Panc1 (cell line): ENCODE results near the gene FLVCR2. TPM values are rescaled to one million over a fixed set of nuclear protein-coding genes. Genes with fewer than 3 reads are reported as not detected.

Source experiments
- ATAC-seq: fragments of 200-7000 bp; cut with Tn5 transposase; 2 replicates; pipeline ENCODE4 v1.9.1; 2020; ENCODE audit warnings: mild to moderate bottlenecking, moderate library complexity
- BruUV-seq: library from RNA; stranded (reverse); fragments of 400-500 nt; replicated peaks from 2 replicates; lab custom pipeline; 2021; lab: Mats Ljungman, UMichigan
- CTCF ChIA-PET: fragments of 300-600 bp; sonication (Branson Sonifier 250); formaldehyde crosslinking; loops from one replicate; lab custom pipeline; 2022; ENCODE audit warnings: antibody characterized with exemption; lab: Charles Lee
- POLR2A ChIA-PET: fragments of 300-600 bp; sonication (Branson Sonifier 250); formaldehyde crosslinking; loops from one replicate; lab custom pipeline; 2022; ENCODE audit warnings: antibody characterized with exemption; lab: Charles Lee
- DNase-seq: peaks from one replicate; pipeline ENCODE4 v3.0.0-alpha.2; 2010; ENCODE audit warnings: low read depth, low spot score
- H3K27ac ChIP-seq: 2 replicates; pipeline ENCODE4 v1.5.1; 2011; ENCODE audit warnings: mild to moderate bottlenecking, low read length, inconsistent platforms
- H3K27me3 ChIP-seq: fragments of 200-500 bp; sonication (Bioruptor generic); 2 replicates; pipeline ENCODE4 v1.6.0; 2014; ENCODE audit warnings: low read length, inconsistent platforms; ENCODE audit not compliant: control insufficient read depth, insufficient read depth
- H3K36me3 ChIP-seq: fragments of 200-500 bp; sonication (Bioruptor generic); 2 replicates; pipeline ENCODE4 v1.5.1; 2014; ENCODE audit warnings: inconsistent platforms, mild to moderate bottlenecking, low read length, moderate library complexity; ENCODE audit not compliant: control insufficient read depth, insufficient read depth
- H3K4me1 ChIP-seq: 2 replicates; pipeline ENCODE4 v1.5.1; 2011; ENCODE audit warnings: inconsistent platforms, mild to moderate bottlenecking, low read length, moderate library complexity; ENCODE audit not compliant: control insufficient read depth, insufficient read depth
- H3K4me3 ChIP-seq, 2 experiments: 2 replicates each; pipeline ENCODE4 v1.5.1; 2011 to 2012; ENCODE audit warnings: low read depth in 2 of 2, low read length in 2 of 2, mild to moderate bottlenecking in 2 of 2, inconsistent platforms in 1 of 2, moderate library complexity in 1 of 2
- H3K9me3 ChIP-seq: fragments of 200-500 bp; sonication (Bioruptor generic); 2 replicates; pipeline ENCODE4 v1.5.1; 2014; ENCODE audit warnings: low read depth, mild to moderate bottlenecking, inconsistent platforms, low read length, moderate library complexity; ENCODE audit not compliant: control insufficient read depth, insufficient read depth
- CTCF ChIP-seq: fragments of 450-650 bp; IDR thresholded peaks from 2 replicates; pipeline ENCODE4 v1.5.1; 2017; ENCODE audit warnings: mild to moderate bottlenecking
- POLR2AphosphoS5 ChIP-seq: IDR thresholded peaks from 2 replicates; pipeline ENCODE4 v1.6.1; 2012; ENCODE audit warnings: mild to moderate bottlenecking, low read depth, low read length, moderate library complexity
- REST ChIP-seq, 2 experiments: IDR thresholded peaks; 2 replicates each; pipeline ENCODE4 v1.6.1; 2011 to 2012; ENCODE audit warnings: low read depth in 2 of 2, control low read depth in 1 of 2, low read length in 1 of 2, mild to moderate bottlenecking in 1 of 2, moderate library complexity in 1 of 2; ENCODE audit not compliant: insufficient read depth in 1 of 2
- SIN3A ChIP-seq: IDR thresholded peaks from 2 replicates; pipeline ENCODE4 v1.6.1; 2012; ENCODE audit warnings: low read depth, mild to moderate bottlenecking, low read length, moderate library complexity, borderline replicate concordance; ENCODE audit not compliant: insufficient read depth
- TCF7L2 ChIP-seq: IDR thresholded peaks from 2 replicates; pipeline ENCODE4 v1.6.1; 2011; ENCODE audit warnings: mild to moderate bottlenecking, low read depth, low read length, inconsistent platforms
- in situ Hi-C: cut with HindIII; loops from 2 replicates; pipeline ENCODE4 v1.10.0; 2016; ENCODE audit warnings: low sequenced_read_pairs, low pct_unique_long_range_greater_than_20kb
- intact Hi-C: fragments of 100-400 bp; cut with micrococcal nuclease; formaldehyde crosslinking; loops from one replicate; pipeline ENCODE4 v1.10.0; 2022; ENCODE audit not compliant: unreplicated experiment
- total RNA-seq: library from RNA; stranded (reverse); gene quantifications from one replicate; pipeline ENCODE4 v1.2.1, GENCODE V29; 2021; ENCODE audit not compliant: unreplicated experiment

FLVCR2 gene
- total RNA-seq, 1 experiment from 2014 or later = 9.7 TPM

GRCh38 chr14:75685910-75686309, 107.5 kb downstream of the FLVCR2 start:
- Histone ChIP-seq H3K36me3 (0 out of 2 replicates have a peak, but pooled peaks cover 2% of the 10 kb centered on the region), H3K4me3 (no peak overlapping the region), H3K27me3 (no peaks in the 10 kb centered on the region), H3K27ac (no peak overlapping the region), H3K4me1 (no peaks in the 10 kb centered on the region), H3K9me3 (no peaks in the 10 kb centered on the region)
- ChIA-PET CTCF (no interaction called here), POLR2A (no interaction called here)
- TF ChIP-seq CTCF (no peak), SIN3A (no peak), REST (IDR thresholded peaks at IDR 0.05; ENCODE audit: insufficient read depth in 1 of 2, low read depth in 2 of 2, low read length in 1 of 2) (no peak), TCF7L2 (no peak), POLR2AphosphoS5 (no peak)
- no TSS peak for BruUV-seq
- intact Hi-C loops (no loop called here), in situ Hi-C loops (no loop called here)
- ATAC-seq (no peak), DNase-seq (no peak)

DNA sequence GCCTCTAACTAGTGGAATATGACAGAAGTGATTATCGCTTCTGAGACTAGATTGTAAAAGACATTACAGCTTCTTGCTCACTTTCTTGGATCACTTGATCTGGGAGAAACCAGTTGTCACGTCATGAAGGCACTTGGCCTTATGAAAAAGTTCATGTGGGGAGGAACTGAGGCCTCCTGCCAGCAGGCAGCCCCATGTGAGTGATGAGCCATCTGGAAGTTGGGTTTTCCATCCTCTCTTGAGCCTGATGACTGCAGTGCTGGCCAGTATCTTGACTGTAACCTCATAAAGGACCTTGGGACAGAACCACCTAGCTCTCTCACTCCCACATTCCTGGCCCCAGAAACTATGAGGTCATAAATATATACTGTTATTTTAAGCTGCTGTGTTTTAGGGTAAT, 110.6 kb downstream of the FLVCR2 start:
- ChIA-PET CTCF (no interaction called here), POLR2A (no interaction called here)
- Histone ChIP-seq H3K4me1 (no peaks in the 10 kb centered on the region), H3K27me3 (no peaks in the 10 kb centered on the region), H3K9me3 (no peaks in the 10 kb centered on the region), H3K27ac (no peak overlapping the region), H3K36me3 (0 out of 2 replicates have a peak, but pooled peaks cover 2% of the 10 kb centered on the region), H3K4me3 (no peak overlapping the region)
- intact Hi-C loops (no loop called here), in situ Hi-C loops (no loop called here)
- DNase-seq = no peak
- TF ChIP-seq CTCF = no peak
- BruUV-seq = no TSS peak
- ATAC-seq = no peak
